HG03521 (cell line): ENCODE measurements around the gene CCDC107.
A peak's percentile ranks its signal among the peaks of the same experiment; 100 is the strongest.

Experiments
- ATAC-seq: cut with Tn5 transposase; IDR thresholded peaks from one replicate; pipeline ENCODE4 v1.9.1; 2021; ENCODE audit warnings: mild to moderate bottlenecking, moderate library complexity; ENCODE audit not compliant: unreplicated experiment

The CCDC107 gene

GRCh38 chr9:35682051-35682450 lies 24.0 kb downstream of the CCDC107 start:
- ATAC-seq = no peak

DNA sequence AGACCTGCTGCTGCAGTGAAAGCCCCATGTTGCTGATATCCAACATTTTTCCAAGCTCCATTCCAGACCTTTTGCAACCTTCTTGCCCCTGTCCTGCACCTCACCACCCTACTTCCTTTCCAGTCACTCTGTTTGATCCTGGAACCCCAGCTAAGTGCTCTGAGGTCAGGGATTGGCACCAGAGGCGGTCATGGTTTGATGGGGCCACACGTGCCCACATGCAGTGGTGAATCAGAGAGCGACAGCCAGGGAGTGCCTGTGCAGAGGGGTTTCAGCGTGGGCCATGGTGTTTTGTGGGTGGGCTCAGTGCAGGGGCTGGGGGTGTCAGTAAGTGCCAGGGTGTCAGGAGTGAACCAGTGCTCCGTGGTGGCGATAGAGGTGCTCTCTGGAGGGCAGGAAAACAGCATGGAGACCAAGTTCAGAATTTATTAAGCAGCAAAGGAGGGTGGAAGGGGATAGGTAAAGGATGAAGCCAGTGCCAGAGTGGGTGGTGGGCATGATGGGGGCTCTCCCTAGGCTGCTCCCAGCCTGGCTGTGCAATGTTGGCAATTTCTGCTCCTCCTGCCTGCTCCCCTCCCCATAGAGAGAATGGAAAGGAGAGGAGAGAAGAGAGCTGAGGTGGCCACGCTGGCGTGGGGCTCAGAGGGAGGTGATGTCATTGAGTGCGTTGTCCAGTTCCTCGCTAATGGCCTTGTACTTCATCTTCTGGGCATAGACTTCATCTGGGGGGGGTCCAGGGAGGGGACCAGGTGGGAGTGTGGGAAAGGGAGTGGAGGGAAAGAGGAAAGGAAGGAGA lies 24.6 kb downstream of the CCDC107 start:
- no peak for ATAC-seq

DNA sequence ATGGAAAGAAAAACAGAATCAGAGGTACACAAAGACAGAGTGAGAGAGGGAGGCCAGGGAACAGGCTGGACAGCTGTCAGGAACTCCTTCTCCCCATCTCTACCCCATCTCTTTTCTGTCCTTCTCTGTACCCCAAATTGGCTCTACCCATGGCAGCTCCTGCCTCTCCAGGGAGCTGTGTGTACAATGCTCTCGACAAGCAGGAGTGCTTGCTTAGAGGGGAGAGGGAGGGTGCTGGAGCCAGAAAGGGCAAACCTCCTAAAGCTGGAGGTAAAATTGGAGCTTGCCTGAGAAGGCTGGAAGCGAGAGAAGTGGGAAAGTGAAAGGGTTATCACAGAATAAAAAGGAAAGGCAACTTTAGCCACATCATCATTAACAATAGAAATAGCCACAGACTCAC lies 25.2 kb downstream of the CCDC107 start:
- no peak for ATAC-seq

GRCh38 chr9:35684921-35685320 lies 26.8 kb downstream of the CCDC107 start:
- no peak for ATAC-seq

- ATAC-seq = no peak
Measured at GRCh38 chr9:35685506-35685905, 27.4 kb downstream of the CCDC107 start.

GRCh38 chr9:35686222-35687203 lies 28.4 kb downstream of the CCDC107 start:
- ATAC-seq = no peak

GRCh38 chr9:35687306-35687705 lies 29.2 kb downstream of the CCDC107 start:
- no peak for ATAC-seq

- ATAC-seq = no peak
Measured at GRCh38 chr9:35687972-35688557, 30.0 kb downstream of the CCDC107 start.

- ATAC-seq = no peak
Measured at GRCh38 chr9:35688558-35689541, 30.8 kb downstream of the CCDC107 start.

GRCh38 chr9:35689542-35690293 lies 31.6 kb downstream of the CCDC107 start, which contains the start of gene TPM2:
Gene TPM2, minus strand, starts transcription at chr9:35689925. Its CDS starts 108 bp downstream, at chr9:35689817.
- ATAC-seq = no peak

- ATAC-seq = no peak
Measured at GRCh38 chr9:35690294-35690613, 32.2 kb downstream of the CCDC107 start.

DNA sequence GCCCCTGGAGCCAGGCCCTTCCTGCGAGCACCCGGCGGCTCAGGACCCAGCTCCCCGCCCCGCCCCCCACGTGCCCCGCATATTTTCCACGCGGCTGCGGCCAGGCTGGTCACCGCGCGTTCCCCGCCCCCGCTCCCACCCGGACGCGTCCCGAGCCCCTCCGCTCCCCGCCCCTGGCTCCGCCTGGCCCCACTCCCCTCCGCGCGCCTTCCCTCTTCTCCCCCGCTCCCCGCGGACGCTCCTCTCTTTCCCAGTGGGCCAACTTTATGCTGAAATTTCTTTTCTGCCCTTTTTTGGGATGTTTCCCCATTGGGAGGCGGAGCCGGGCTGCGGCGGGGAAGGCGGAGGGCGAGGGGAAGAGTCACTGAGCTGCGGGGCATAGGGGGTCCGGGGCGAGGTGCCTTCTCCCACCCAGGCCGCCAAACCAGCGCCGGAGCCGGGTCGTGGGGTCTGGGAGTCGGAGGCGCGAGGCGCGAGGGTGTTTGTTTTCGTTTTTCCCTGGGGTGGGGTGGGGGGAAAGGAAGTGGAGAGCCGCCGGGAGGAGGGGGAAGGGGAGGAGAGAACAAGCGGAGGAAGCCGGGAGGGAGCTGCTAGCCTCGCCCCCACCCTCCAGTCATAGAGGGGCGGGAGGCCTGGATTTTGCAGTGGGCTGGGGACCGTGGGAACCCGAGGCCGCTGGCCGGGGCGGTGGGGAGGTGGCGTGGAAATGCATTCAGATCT lies 32.7 kb downstream of the CCDC107 start:
- no peak for ATAC-seq

GRCh38 chr9:35691334-35691650 lies 33.2 kb downstream of the CCDC107 start:
- no peak for ATAC-seq

DNA sequence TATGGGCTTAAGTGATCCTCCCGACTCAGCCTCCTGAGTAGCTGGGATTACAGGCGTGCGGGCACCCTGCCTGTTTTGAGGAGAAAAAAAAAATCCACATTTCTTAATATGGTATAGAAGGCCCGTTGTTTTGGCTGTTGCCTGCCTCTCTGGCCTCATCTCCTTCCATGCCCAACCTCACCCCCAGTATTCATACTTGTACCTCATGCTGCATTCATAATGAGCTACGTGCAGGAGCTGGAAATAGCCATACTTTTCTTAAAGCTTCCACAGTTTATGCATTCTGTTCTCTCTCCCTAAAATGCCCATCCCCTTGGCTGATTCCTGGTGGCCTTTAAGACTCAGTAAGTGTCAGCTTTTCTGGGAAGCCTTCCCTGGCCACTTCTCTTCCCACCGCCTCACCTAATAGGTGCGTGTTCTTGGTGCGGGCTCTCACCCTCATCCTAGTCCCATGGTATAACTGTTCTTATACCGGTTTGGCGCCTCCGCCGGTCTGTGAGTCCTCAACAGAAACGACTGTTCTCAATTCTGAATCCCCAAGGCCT lies 33.7 kb downstream of the CCDC107 start:
- ATAC-seq = no peak

DNA sequence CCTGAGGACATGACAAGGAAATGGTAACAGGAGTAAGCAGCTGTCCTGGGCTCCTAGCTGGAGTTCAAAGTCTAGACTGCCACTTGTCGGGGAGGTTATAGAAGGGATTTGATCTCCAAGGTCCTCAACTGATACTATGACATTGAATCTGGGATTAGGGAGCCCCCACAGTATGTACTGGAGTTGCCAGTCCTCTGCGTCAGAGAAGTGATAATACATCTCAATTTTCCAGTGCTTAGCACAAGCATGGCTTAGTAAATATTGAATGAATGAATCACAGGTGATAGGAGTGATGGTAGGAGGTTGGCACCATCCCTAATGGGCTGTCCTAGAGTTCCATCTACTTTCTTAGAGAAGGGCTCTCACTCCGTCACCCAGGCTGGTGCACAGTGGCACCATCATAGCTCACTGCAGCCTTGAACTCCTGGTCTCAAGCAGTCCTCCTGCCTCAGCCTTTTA lies 37.9 kb downstream of the CCDC107 start:
- ATAC-seq = no peak

GRCh38 chr9:35696520-35697215 lies 38.6 kb downstream of the CCDC107 start:
- peak; percentile 61 for ATAC-seq

- ATAC-seq = no peak
Measured at GRCh38 chr9:35697486-35697885, 39.4 kb downstream of the CCDC107 start.

DNA sequence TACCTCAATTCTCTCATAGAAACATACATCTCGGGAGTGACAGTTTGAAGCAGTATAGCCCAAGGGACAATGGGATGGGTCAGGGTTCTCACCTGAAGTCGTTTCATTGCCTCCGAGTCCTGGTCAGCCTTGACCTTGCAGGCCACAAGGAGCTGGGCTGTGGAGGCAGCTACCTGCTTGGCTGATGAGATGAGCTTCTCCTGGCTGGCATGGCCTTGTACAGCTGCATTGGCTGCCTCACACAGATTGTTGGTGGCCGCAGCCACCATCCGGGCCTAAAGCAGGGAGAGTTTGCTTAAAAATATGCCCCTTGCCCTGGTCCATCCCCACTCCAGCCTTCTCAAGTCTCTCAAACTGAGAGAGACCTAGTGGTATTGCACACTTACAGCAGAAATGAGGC lies 40.1 kb downstream of the CCDC107 start:
- ATAC-seq = no peak
